Measurements from ENCODE around the gene TLR2. TPM values are rescaled to one million over a fixed set of nuclear protein-coding genes. Genes with fewer than 3 reads are reported as not detected.

TLR2 gene, protein sequence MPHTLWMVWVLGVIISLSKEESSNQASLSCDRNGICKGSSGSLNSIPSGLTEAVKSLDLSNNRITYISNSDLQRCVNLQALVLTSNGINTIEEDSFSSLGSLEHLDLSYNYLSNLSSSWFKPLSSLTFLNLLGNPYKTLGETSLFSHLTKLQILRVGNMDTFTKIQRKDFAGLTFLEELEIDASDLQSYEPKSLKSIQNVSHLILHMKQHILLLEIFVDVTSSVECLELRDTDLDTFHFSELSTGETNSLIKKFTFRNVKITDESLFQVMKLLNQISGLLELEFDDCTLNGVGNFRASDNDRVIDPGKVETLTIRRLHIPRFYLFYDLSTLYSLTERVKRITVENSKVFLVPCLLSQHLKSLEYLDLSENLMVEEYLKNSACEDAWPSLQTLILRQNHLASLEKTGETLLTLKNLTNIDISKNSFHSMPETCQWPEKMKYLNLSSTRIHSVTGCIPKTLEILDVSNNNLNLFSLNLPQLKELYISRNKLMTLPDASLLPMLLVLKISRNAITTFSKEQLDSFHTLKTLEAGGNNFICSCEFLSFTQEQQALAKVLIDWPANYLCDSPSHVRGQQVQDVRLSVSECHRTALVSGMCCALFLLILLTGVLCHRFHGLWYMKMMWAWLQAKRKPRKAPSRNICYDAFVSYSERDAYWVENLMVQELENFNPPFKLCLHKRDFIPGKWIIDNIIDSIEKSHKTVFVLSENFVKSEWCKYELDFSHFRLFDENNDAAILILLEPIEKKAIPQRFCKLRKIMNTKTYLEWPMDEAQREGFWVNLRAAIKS
- 0.10 to 0.31 TPM (median 0.28 TPM) in 5 replicates for total RNA-seq (2022; extraction: Qiagen RNA extraction; ENCODE audit: low read depth)

DNA sequence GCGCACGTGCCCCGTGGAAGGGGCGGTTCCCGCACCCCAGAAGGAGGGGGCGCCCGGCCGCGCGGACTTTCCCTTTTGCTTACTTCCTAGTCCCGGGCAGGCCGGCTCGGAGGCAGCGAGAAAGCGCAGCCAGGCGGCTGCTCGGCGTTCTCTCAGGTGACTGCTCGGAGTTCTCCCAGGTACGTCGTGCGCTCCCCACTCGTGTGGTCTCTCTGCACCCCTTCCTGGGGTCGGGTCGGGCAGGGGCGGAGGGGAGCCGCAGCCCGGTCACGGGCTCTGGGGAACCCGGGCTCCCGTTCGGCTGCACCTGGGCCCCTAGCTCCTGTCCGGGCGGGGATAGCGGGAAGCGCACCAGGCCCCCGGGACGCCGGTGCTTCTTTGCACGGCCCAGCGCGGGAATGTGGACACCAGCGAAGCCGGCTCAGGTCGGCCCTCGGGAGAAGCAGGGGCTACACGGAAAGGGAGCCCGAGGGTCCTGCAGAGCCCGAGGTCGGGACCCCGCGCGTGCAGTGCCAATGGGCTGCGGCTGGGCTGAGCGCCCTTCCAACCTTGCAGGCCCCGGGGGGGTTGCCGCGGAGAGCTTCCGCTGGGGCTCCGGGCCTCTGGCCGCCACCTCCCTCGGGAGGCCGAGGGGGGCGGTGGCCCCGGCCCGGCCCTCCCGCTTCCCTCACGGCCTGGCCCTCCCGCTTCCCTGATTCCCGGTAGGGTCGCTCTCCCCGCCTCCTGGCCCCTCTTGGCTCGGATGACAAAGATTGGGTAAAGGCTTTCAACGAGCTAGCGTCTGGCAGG, at the start of gene TLR2:
Gene TLR2 (plus strand): TSS at position 99 of the 789 bp plus-strand sequence. CDS start 18,628 bp downstream, outside the sequence.

Other genes starting within 250 kb of the TLR2 start
- gene TMEM131L, start 217.9 kb upstream of the TLR2 start, total RNA-seq (2022; extraction: Qiagen RNA extraction; ENCODE audit: low read depth), result 5.4 to 5.9 TPM (median 5.5 TPM) in 5 replicates
- gene RNF175, start 75.7 kb downstream of the TLR2 start, total RNA-seq (2022; extraction: Qiagen RNA extraction; ENCODE audit: low read depth), result not detected in 5 replicates
- gene SFRP2, start 104.8 kb downstream of the TLR2 start, total RNA-seq (2022; extraction: Qiagen RNA extraction; ENCODE audit: low read depth), result not detected in 5 replicates

All from A549 treated with DMSO at 1 μM for 4 hours (cell line).